HG02973 (cell line): ENCODE data around the gene AP2B1.
"Not testable (repeated sequence)": the region's sequence is repeated elsewhere in the genome, so short reads cannot be mapped to it uniquely, and the experiment has no call there.

Experiments used
- ATAC-seq: cut with Tn5 transposase; IDR thresholded peaks from one replicate; pipeline ENCODE4 v1.9.1; 2021; ENCODE audit warnings: moderate library complexity; ENCODE audit not compliant: unreplicated experiment

Gene AP2B1

GRCh38 chr17:35569405-35569804 is 17.7 kb upstream of the AP2B1 start:
- ATAC-seq, result no peak

DNA sequence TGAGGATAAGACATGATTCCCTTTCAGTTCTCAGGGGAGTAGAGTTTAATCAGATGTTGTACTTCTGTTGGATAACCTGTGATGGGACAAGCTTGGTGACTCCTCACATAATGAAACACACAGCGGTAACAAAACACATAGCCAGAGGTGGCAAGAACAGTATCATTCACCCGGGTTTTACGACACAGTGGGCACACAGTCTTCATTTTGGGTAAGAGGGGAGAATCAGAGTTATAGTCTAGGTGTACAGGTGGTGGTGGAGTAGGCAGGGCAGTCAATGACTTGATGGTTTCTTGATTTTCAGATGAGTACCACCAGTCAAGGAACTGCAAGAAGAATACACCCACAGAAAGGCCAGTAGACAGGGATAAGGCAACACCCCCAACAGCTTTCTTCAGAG is 11.4 kb upstream of the AP2B1 start:
- no peak for ATAC-seq

GRCh38 chr17:35577830-35578196 is 9.3 kb upstream of the AP2B1 start:
- ATAC-seq, result no peak

- ATAC-seq, result peak; percentile 75
Observed at GRCh38 chr17:35578197-35578928, 8.8 kb upstream of the AP2B1 start, which contains the start of gene PEX12. Gene PEX12 (minus strand): TSS chr17:35578571. CDS start chr17:35578021, 550 bp downstream.

GRCh38 chr17:35578929-35579432 is 8.1 kb upstream of the AP2B1 start:
- no peak for ATAC-seq

GRCh38 chr17:35584061-35584460 is 3.1 kb upstream of the AP2B1 start:
- ATAC-seq, result no peak

- ATAC-seq, result peak; percentile 8
Observed at GRCh38 chr17:35586569-35587073, 501 bp upstream of the AP2B1 start.

GRCh38 chr17:35588196-35588920 is 1.2 kb downstream of the AP2B1 start:
- ATAC-seq, result no peak

- ATAC-seq, result no peak
Observed at GRCh38 chr17:35596072-35596471, 8.9 kb downstream of the AP2B1 start.

- ATAC-seq, result no peak
Observed at GRCh38 chr17:35596530-35597233, 9.6 kb downstream of the AP2B1 start.

DNA sequence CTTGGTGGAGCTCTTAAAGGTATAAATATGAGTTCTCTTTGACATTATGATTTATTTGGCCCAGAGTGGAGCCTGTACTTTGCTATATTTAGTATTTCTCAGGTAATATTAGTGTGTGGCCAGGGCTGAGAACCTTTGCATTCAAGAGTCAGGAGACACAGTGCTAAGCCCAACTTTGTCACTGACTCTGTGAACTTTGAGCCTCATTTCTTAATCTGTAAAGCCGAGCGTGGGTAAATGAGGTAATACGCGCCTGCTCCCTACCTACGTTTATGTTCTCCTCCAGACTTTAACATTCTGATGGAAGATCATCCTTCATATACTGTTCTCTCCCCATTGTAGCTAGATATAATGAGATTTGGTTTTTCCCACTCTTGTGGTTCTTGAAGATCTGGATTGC is 10.5 kb downstream of the AP2B1 start:
- no peak for ATAC-seq

GRCh38 chr17:35603674-35604073 is 16.6 kb downstream of the AP2B1 start:
- ATAC-seq, result no peak

GRCh38 chr17:35605678-35606077 is 18.6 kb downstream of the AP2B1 start:
- no peak for ATAC-seq

GRCh38 chr17:35607239-35607847 is 20.2 kb downstream of the AP2B1 start:
- ATAC-seq, result no peak

- no peak for ATAC-seq
Observed at GRCh38 chr17:35609831-35610230, 22.7 kb downstream of the AP2B1 start.

GRCh38 chr17:35610746-35611145 is 23.6 kb downstream of the AP2B1 start:
- not testable (repeated sequence) for ATAC-seq

GRCh38 chr17:35612924-35613521 is 25.9 kb downstream of the AP2B1 start:
- ATAC-seq, result no peak

GRCh38 chr17:35614810-35615209 is 27.7 kb downstream of the AP2B1 start:
- ATAC-seq, result no peak

DNA sequence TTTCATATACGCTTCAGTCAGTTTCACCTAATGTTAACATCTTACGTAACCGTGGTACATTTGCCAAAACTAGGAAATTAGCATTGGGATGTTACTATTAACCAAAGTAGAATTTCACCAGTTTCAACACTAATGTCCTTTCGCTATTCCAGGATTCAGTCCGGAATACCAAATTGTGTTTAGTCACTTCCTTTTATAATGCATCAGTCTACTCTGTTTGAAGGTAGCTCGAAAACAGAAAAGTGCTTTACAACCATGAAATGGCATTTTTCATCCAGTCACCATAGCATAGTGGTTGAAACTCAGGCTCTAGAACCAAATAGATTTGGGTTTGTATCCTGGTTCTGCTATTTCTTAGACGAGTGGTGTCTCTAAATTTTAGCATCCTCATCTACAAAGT is 29.4 kb downstream of the AP2B1 start:
- ATAC-seq, result no peak

DNA sequence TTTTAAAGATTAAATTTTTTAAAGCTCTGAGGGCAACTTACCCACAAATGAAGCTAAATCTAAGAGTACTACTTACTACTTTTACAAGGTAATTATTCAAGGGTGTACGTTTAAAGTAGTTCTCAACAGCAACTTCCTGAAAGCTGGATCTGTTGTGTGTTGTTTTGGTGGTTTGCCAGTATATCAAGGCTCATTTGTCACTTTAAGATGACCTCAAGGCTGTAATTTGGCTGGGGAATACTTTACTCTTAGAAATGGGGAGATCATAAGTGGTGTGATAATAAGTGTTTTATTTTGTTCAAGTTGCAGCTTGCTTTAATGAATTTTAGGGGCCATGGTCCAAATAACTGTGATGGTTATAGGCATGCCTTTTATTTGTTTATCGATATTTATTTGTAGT is 30.4 kb downstream of the AP2B1 start:
- ATAC-seq, result no peak

DNA sequence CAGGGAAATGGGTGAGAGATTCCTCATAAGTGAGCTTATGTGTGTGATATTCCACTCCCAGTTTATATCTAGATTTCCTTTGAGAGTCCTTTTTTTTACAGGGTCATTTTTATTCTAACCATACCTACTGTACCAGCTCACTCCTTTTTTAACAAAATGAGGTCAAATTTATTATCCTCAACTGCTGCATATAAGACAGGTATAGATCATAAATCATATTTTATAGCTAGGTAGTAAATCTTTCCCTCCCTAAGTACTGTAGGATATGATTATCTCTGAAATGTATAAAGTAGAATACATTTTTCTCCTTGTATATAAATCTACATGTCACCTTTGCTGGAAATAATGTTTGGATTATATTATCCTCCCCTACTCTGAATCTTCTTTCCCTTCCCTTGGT is 31.5 kb downstream of the AP2B1 start:
- no peak for ATAC-seq
